H1 (cell line): ENCODE results near the gene USP30.

Source experiments
- CTCF ChIP-seq, 3 experiments: IDR thresholded peaks; 1 replicate in 2 of 3; 2 replicates in 1 of 3; pipeline versions ENCODE4 v1.5.1 to v1.6.1; 2011; ENCODE audit warnings: low read length in 3 of 3, mild to moderate bottlenecking in 3 of 3, inconsistent platforms in 2 of 3, low read depth in 1 of 3, moderate library complexity in 1 of 3; ENCODE audit not compliant: insufficient read depth in 1 of 3; ENCODE audit errors: control extremely low read depth in 1 of 3
- EP300 ChIP-seq, 2 experiments: IDR thresholded peaks; 1 replicate in 1 of 2; 2 replicates in 1 of 2; pipeline ENCODE4 v1.6.1; 2011 to 2012; ENCODE audit warnings: low read depth in 2 of 2, low read length in 2 of 2, mild to moderate bottlenecking in 2 of 2, borderline replicate concordance in 1 of 2, inconsistent platforms in 1 of 2, moderate library complexity in 1 of 2
- EZH2 ChIP-seq: fragments of 200-600 bp; sonication (generic); IDR thresholded peaks from 2 replicates; pipeline ENCODE4 v1.7.1; 2012; ENCODE audit warnings: low read depth, mild to moderate bottlenecking, moderate library complexity, low read length, inconsistent platforms; ENCODE audit not compliant: severe bottlenecking
- RAD21 ChIP-seq, 2 experiments: IDR thresholded peaks in 1 of 2; conservative IDR thresholded peaks in 1 of 2; 2 replicates each; pipeline ENCODE4 v1.6.1; 2011; ENCODE audit warnings: low read depth in 2 of 2, low read length in 2 of 2, improper control_type of control experiment in 1 of 2, inconsistent platforms in 1 of 2, mild to moderate bottlenecking in 1 of 2, moderate library complexity in 1 of 2
- SP2 ChIP-seq: IDR thresholded peaks from 2 replicates; pipeline ENCODE4 v1.6.1; 2012; ENCODE audit warnings: mild to moderate bottlenecking, low read length, inconsistent platforms
- TCF12 ChIP-seq: IDR thresholded peaks from 2 replicates; pipeline ENCODE4 v1.6.1; 2011; ENCODE audit warnings: low read depth, mild to moderate bottlenecking, low read length

- TF ChIP-seq TCF12 (no peak), CTCF (IDR thresholded peaks at IDR 0.05; ENCODE audit: control extremely low read depth in 1 of 3, insufficient read depth in 1 of 3, low read depth in 1 of 3, low read length in 3 of 3) (no peak), RAD21 (IDR thresholded peaks at IDR 0.05 in 1 of 2, conservative IDR thresholded peaks at IDR 0.05 in 1 of 2; ENCODE audit: low read depth in 2 of 2, low read length in 2 of 2) (no peak), EZH2 (no peak), SP2 (no peak), EP300 (IDR thresholded peaks at IDR 0.05; ENCODE audit: borderline replicate concordance in 1 of 2, low read depth in 2 of 2, low read length in 2 of 2) (0 out of 3 replicates have a peak, but pooled peaks of 1 of the 2 experiments have one; percentile 18)
Measured at GRCh38 chr12:109110988-109111495, 58.7 kb downstream of the USP30 start.
